GOT3 (cell line): ENCODE results near the gene HSCB.
"Not testable (repeated sequence)": the region's sequence is repeated elsewhere in the genome, so short reads cannot be mapped to it uniquely, and the experiment has no call there.

Source experiments
- DNase-seq: peaks from one replicate; lab custom pipeline; 2025; ENCODE audit warnings: mixed read lengths; lab: John Stamatoyannopoulos, UW

The HSCB gene

DNA sequence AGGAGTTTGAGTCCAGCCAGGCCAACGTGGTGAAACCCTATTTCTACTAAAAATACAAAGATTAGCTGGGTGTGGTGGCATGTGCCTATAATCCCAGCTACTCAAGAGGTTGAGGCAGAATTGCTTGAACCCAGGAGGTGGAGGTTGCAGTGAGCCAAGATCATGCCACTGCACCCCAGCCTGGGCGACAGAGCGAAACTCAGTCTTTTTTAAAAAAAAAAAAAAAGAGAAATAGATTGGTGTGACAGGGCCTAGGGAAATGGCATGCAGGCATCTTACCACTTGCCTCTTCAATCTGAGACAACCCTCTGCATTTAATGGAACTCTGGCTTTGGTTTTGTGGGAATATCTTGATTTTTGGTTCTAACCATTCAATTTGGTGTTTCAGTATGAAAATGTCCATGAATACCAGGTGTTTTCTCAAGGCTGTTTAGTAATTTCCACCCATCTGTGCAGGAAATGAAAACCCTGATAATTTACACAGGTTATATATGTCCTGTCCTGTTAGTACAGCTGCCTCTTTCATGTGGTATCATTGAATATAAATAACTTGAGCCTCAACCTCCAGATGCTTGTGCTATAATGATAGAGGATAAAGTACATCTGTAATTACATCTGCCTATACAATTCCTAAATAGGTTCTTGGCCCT, 50.1 kb downstream of the HSCB start:
- no peak for DNase-seq

DNA sequence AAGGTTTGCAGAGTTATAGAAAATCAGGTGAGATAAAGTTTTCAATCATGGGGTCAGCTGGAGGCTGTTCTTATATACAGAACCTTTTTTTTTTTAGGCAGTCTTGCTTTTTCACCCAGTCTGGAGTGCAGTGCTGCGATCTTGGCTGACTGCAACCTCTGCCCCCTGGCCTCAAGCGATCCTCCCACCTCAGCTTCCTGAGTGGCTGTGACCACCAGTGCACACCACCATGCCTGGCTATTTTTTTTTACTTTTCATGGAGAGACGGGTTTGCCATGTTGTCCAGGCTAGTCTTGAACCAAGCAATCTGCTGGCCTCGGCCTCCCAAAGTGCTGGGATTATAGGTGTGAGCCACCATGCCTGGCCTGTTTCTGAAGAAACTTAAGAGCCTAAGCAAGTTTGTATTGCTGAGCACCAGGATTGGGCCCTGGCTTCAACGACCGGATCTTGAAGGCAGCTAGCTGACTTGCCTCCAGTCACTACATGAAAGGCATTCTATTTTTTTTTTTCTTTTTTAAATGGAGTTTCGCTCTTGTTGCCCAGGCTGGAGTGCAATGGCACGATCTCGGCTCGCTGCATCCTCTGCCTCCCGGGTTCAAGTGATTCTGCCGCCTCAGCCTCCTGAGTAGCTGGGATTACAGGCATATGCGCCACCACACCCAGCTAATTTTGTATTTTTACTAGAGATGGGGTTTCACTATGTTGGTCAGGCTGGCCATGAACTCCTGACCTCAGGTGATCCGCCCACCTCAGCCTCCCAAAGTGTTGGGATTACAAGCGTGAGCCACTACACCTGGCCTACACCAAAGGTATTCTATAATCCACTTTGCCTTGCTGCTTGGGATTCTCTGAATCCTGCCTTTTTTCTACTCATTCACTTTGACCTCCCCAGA, 50.9 kb downstream of the HSCB start:
- no peak for DNase-seq

DNA sequence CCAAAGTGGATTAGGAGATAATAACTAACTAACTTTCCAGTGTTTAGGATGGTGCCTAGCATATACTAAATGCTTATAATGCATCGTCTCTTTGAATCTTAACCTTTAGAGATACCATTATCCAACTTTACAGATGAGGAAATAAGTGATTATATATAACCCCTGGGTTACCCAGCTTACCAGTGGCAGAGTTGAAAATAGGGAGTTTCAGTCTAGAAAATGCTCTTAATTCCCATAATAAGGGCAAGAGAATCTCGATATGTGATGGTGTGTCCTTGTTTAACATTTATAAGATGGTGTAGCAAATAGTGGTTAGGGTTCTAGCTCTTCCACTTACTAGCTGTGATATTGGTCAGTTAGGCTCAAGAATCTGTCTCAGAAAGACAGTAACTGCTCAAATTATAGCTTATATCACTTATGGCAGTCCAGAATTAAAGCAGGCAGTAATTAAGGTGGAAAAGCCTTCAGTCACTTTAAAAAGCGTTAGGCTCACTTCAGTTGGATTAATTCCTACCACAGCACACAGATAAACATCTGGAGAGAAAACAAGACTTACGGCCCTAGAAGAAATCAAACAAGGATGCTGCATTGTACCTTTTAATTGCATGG, 52.2 kb downstream of the HSCB start:
- no peak for DNase-seq

- DNase-seq, result no peak
These were observed 53.3 kb downstream of the HSCB start for GRCh38 chr22:28795071-28795693.

GRCh38 chr22:28795932-28796856, 54.4 kb downstream of the HSCB start:
- DNase-seq, result no peak

DNA sequence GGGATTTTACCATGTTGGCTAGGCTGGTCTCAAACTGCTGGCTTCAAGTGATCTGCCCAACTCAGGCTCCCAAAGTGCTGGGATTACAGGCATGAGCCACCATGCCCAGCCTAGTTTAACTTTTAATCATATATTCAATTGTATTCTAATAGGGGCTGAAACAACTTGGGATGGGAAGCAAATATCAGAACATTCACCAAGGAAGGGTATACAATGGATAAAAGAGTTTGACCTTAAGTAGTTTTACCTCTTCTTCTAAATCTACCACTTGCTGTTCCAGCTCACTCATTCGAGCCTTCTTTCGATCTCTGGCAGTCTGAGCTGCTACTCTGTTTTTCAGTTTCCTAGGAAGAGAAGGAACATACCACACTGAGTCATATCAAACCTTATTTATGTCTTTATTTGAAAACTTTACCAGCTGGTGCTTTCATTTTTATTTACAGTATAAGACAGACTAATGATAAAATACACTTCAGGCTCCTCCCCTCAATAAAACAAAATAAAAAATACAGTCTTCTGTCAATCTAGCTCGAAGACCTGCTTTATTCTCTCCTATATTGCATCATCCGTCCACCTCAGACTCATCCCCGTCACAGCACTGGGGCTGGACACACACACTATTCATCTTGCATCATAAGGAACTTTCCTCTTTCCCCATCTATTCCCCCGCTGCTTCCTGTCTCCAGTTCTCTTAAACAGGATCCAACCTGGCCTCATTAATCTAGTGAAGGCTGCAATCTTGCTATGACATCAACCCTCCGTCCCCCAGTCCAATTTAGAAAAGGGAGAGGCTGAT, 57.2 kb downstream of the HSCB start:
- peak; percentile 23 for DNase-seq

DNA sequence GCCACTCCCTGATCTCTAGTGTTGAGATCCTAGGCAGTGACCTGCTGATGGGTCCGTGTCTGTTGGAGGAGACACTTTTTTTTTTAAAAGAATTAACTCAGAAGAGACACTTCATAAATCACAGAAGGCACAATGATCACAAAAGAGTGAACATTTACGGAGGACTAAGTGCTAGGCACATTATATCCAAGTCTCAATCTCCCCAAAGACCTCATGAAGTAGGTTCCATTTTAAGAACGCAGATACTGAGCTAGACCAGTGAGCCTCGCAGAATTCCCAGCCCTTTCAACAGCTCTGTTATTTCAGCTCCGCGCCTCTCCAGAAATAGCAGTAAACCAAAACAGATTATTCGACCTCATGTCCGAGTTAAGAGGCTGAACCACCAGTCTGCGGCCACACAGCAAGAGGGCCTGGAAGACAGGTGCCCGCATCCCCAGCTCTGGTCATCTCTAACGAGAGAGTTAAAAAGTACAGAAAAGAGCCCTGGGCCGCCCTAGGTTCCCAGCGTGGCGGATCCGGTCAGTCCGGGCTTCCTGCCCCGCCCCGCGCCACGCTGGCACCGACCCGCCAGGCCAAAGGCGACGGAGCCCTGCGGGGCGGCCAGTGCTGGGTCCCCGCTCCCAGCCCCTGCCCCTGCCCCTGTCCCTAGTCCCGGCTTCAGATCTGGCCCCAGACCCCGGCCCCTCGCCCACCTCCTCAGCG, 57.9 kb downstream of the HSCB start:
- peak; percentile 70 for DNase-seq

GRCh38 chr22:28800308-28801041, 58.6 kb downstream of the HSCB start, which contains the start of gene XBP1:
Gene XBP1 (minus strand): TSS chr22:28800569.
- peak; percentile 87 for DNase-seq

DNA sequence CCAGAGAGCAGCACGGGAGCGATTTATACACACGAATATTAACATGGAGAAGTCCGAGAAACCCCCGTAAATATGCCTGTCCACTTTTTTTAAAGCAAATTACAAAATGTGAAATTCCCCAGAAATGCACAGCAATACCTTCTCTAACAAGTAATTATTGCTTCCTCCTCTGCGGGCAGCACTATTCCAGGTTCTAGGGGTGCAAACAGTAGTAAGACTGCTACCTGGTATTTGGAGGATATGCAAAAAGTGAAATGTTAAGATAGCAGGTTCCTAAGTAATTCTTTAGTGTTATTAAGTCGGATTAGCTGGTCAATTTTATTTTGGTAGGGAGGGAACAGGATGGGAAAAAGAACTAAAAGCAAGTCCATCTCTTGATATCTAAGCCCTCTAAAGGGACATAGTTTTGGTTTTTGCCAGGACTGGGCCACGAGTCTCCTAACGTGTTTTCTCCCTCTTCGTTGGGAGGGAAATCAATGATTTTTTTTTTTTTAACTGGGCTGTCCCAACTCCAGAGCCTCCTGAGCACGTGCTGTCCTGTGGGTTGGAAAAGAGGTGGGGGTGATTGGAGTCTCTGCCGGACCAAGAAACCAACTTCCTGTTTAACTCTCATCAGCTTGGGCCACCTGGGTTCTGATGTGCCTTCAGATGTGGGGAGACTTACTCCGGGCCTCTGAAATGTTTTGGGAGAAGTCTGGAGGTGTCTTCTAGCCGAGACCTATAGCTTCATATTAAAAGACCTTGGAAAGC, 60.2 kb downstream of the HSCB start:
- DNase-seq, result no peak

DNA sequence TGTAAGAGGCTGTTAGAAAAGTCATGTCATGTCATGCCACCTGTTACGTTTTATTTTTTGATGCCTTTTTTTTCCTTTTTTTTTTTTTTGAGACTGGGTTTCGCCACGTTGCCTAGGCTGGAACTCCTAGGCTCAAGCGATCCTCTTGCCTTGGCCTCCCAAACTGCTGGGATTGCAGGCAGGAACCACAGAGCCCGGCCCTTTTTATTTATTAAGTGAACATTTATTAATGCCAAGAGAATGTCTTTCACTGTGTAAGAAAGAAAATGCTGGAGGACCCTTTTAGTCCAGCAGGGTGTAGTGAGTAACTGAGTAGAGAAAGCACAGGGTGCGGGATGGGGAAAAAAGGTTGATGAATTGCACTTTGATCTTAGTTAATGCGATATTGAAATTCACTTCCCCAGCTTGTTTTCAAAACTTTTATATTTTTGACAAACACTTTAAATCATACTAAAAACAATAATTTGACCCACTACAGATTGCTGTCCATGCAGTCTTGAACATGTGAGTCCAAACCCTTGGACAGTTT, 60.8 kb downstream of the HSCB start:
- no peak for DNase-seq

DNA sequence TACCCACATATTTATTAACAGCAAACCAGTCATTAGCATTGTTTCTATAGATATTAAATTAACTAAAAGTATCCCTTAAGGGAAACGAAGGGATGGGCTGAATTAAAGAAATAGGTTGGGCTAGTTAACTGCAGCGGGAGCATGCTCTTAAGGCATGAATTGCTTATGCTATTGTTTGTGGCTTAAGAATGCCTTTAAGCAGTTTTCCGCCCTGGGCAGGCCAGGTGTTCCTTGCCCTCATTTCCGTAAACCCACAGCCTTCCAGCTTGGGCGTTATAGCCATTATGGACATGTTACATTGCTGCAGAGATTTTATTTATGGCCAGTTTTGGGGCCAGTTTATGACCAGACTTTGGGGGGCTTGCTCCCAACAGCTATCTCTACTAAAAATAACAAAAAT, 63.6 kb downstream of the HSCB start:
- not testable (repeated sequence) for DNase-seq
